ENCODE measurements around the gene MEGF10.

Gene MEGF10

GRCh38 chr5:127275641-127276193 is 14.9 kb upstream of the MEGF10 start:
- ChIA-PET CTCF (no interaction called here), POLR2A (no interaction called here)
- no peak for TF ChIP-seq CTCF (IDR thresholded peaks at IDR 0.05; ENCODE audit: control extremely low read depth, extremely low read depth, low read depth, missing control alignments)
- no peak for DNase-seq (ENCODE audit: extremely low spot score)

GRCh38 chr5:127280491-127281220 is 9.9 kb upstream of the MEGF10 start:
- no peak for DNase-seq (ENCODE audit: extremely low spot score)
- TF ChIP-seq CTCF (IDR thresholded peaks at IDR 0.05; ENCODE audit: control extremely low read depth, extremely low read depth, low read depth, missing control alignments): no peak
- ChIA-PET POLR2A (no interaction called here), CTCF (no interaction called here)

GRCh38 chr5:127281609-127282008 is 9.0 kb upstream of the MEGF10 start:
- ChIA-PET CTCF (no interaction called here), POLR2A (no interaction called here)
- no peak for TF ChIP-seq CTCF (IDR thresholded peaks at IDR 0.05; ENCODE audit: control extremely low read depth, extremely low read depth, low read depth, missing control alignments)
- no peak for DNase-seq (ENCODE audit: extremely low spot score)

GRCh38 chr5:127288676-127289075 is 1.9 kb upstream of the MEGF10 start:
- DNase-seq (ENCODE audit: extremely low spot score): no peak
- TF ChIP-seq CTCF (IDR thresholded peaks at IDR 0.05; ENCODE audit: control extremely low read depth, extremely low read depth, low read depth, missing control alignments): no peak
- CTCF ChIA-PET: interaction anchor here (1.0 to 1.1 kb wide), 3 partner anchors 54 to 204 kb away, joined by 3 to 5 read pairs (median 3); no protein-coding TSS in a partner anchor
- POLR2A ChIA-PET: no interaction called here

GRCh38 chr5:127290946-127291693 is 524 bp downstream of the MEGF10 start:
- CTCF ChIA-PET: interaction anchor here (0.9 to 1.1 kb wide), 2 partner anchors 153 to 202 kb away, joined by 3 to 5 read pairs; no protein-coding TSS in a partner anchor
- no peak for DNase-seq (ENCODE audit: extremely low spot score)
- no peak for TF ChIP-seq CTCF (IDR thresholded peaks at IDR 0.05; ENCODE audit: control extremely low read depth, extremely low read depth, low read depth, missing control alignments)
- POLR2A ChIA-PET: no interaction called here

- ChIA-PET CTCF (interaction anchor here (0.9 to 1.5 kb wide), 5 partner anchors 13 to 201 kb away, joined by 3 to 5 read pairs (median 3); no protein-coding TSS in a partner anchor), POLR2A (no interaction called here)
- TF ChIP-seq CTCF (IDR thresholded peaks at IDR 0.05; ENCODE audit: control extremely low read depth, extremely low read depth, low read depth, missing control alignments): no peak
- DNase-seq (ENCODE audit: extremely low spot score): no peak
These were observed 1.6 kb downstream of the MEGF10 start for GRCh38 chr5:127292030-127292735.

All from GM10248 (cell line).